GM19463 (cell line): ENCODE results near the gene TH.

ENCODE experiments used
- ATAC-seq: cut with Tn5 transposase; IDR thresholded peaks from one replicate; pipeline ENCODE4 v1.9.1; 2021; ENCODE audit warnings: mild to moderate bottlenecking, moderate library complexity; ENCODE audit not compliant: unreplicated experiment

TH gene

DNA sequence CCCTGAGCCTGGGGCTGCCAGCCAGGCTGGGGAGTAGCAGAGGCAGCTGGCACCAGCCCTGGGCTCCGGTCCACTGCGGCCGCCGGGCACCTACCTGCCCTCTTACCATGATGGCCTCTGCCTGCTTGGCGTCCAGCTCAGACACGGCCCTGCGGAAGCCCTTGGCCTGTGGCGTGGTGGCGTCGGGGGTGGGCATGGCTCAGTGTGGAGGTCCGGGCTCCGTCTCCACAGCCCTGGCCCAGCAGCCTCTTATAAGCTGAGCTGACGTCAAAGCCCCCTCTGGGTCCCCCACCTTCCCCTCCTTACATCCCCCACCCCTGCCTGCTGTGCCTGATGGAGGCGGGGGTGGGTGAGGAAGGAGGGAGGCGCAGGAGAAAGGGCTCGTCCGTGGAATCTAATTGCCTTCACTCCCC lies at the start of gene TH:
Gene TH, minus strand, starts transcription at position 225 of the 413 bp plus-strand sequence. Its CDS starts 29 bp downstream, at position 196.
- no peak for ATAC-seq

DNA sequence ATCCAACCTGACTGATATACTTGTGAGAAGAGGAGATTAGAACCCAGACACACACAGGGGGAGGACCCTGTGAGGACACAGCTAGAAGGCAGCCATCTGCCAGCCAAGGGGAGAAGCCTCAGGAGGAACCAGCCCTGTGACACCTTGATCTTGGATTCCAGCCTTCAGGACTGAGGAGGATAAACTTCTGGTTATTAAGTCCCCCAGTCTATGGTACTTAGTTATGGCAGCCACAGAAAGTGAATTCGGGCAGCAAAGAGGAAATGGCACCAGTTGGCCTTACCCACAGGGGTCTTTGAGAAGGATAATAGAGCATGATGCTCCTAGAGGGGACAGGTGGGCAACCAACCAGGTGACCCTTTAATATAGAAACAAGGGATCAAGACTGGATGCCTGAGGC lies 49.4 kb upstream of the TH start:
- no peak for ATAC-seq

GRCh38 chr11:2220173-2220771 lies 48.7 kb upstream of the TH start:
- no peak for ATAC-seq

DNA sequence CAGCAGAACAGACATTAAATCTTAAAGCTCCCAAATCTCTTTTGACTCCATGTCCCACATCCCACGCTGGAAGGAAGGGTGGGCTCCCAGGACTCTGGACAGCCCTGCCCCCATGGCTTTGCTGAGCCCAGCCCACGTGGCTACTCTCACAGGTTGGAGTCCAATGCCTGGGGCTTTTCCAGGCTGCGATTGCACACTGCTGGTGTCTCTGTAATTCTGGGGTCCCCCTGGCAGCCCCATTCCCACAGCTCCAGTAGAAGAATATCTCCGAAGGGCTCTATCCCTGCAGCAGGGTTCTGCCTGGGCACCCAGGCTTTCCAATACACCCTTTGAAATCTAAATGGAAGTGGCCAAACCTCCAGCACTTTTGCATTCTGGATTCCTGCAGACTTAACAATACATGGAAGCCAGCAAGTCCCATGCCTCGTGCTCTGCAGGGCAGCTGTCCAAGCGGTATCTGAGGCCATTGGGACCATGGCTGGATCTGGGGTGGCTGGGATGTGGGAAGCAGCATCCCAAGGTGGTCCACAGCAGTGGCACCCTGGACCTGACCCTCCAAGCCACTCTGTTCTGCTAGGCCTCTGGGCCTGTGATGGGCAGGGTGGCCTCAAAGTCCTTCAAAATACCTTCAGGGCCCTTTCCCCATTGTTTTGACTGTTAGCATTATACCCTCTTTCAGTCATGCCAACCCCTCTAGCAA lies 47.9 kb upstream of the TH start:
- ATAC-seq: no peak

GRCh38 chr11:2218031-2218633 lies 46.5 kb upstream of the TH start:
- ATAC-seq: no peak

DNA sequence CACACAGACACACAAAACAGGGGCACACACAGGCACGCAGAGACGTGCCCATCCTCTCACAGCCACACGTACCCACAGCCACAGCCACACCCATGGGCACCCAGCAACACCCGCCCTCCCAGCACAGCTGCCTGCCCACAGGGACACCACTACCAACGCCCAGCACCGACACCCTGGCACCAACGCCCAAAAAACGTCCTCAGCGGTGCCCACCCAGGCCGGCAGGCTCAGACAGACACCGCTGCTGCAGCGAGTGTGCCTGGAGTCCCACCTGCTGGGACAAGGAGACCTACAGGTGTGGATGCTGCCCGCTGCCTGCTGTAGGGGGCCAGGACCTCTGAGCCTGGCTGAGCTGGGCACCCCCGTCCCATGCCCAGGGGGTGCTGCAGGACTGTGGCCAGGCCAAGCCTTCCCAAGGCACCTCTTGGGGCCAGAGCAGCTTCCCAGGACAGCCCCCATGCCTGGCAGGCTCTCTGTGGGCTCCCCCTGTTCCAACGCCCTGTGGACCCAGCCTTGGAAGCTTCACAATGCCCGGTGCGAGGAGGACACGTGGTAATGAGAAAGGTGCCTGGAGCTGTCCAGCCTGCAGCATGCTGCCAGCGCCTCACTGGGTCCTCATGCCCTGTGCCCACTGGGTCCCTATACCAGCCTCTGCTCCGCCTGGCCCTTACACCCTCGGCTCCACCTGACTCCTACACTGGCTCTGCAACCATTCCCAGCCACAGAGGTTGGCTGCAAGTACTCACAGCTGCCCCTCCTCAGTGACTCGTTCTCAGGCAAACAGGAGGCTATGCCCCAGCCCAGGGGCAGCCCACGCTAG lies 45.8 kb upstream of the TH start:
- no peak for ATAC-seq

DNA sequence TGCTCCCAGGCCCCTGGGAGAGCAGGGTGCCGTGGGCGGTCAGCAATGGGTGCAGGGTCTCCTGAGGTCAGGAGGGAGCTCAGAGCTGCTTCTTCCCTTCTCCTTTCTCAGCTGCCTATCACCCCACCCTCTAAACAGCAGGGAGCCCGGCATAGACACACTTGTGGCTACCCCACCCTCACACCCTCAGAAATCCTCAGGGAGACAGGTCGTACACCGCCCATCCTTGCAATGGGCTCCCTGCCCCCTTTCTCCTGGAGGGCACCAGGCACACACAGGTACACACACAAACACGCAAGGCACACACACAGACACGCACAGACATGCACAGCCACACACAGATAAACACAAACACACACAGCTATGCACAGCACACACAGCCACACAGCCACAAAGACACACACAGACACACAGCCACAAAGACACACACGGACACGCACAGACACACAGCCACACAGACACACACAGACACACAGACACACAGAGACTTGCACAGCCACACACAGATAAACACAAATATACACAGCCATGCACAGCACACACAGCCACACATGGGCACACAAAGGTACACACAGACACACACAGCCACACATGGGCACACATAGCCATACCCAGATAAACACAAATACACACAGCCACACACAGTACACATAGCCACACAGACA lies 44.9 kb upstream of the TH start:
- no peak for ATAC-seq

DNA sequence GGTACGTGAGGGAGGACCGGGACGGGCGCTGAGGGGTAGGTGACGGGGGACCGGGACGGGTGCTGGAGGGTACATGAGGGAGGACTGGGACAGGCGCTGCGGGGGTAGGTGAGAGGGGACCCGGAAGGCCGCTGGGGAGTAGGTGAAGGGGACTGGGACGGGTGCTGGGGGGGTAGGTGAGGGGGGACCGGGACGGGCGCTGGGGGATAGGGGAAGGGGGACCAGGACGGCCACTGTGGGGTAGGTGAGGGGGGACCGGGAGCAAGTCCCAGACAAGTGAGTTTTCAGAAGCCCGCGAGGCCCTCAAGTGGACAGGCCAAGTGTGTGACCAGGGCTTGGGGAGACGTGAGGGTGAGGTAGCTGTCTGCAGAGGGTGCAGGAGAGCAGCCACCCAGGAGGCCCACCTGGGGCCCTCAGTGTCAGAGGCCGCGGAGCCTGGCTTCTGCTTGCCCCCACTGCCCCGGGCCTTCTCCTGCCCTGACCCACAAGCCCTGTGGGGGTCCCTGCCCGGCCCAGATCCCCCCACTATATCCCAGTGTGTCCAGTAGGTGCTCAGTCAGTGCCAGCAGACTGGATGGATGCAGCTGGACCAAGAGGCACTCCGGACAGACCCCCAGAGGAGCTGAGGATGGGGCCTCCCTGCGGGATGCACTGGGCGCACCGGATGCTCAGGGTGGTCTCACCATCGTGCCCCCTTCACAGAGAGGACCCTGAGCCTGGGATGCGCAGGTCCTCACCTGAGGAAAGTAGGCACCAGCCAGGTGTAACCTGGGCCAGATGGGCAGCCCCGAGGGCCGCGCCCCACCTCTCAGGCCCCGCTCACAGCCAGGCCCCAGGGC lies 44.2 kb upstream of the TH start:
- no peak for ATAC-seq

- no peak for ATAC-seq
Measured at GRCh38 chr11:2215230-2215560, 43.6 kb upstream of the TH start.

GRCh38 chr11:2214527-2215229 lies 43.1 kb upstream of the TH start:
- ATAC-seq: no peak

DNA sequence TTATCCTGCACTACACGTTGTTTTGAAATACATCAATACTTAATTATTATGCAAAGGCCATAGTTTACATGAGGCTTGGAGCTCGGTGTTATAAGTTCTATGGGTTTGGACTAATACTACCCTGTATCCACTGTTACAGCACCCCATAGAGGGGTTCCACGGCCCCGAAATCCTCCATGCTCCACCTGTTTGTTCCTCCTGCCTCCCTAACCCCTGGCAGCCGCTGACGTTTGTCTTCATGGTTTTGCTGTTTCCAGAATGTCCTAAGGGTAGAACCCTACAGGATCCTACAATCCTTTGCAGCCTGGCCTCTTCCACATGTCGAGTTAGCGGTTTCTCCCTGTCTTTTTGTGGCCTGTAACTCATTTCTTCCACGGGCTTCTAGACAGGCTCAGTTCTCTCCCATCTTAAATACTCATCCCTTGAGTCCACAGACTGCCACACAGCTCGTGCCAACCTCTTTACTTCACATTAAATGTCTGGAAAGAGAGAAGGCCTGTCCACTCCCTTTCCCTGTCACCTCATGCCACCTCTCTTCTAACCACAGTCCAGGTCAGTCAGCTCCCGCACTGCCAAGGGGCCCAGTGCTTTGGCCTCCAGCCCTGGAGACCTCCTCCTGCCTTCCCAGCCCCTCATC lies 42.4 kb upstream of the TH start:
- ATAC-seq: no peak

DNA sequence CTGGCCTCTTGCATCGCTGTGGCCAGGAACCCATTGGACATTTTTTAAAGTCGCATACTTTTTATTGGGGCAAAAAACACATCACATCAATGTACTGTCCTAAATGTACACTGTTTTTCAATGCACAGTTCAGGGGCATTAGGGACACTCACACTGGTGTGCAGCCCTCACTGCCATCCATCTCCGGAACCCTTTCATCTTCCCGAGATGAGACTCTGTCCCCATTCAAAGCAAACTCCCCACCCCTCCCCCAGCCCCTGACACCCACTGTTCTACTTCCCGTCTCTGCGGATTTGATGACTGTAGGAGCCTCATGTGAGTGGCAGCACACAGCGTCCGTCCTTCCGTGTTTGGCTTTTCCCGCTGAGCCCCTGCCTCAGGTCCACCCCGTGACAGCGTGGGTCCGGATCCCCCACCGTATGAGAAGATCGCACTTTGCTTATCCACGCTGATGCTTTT lies 41.8 kb upstream of the TH start:
- ATAC-seq: no peak

- no peak for ATAC-seq
Measured at GRCh38 chr11:2212411-2213251, 41.0 kb upstream of the TH start.

GRCh38 chr11:2211113-2211971 lies 39.7 kb upstream of the TH start:
- ATAC-seq: no peak

GRCh38 chr11:2210366-2211112 lies 38.9 kb upstream of the TH start:
- ATAC-seq: no peak

- no peak for ATAC-seq
Measured at GRCh38 chr11:2209900-2210321, 38.3 kb upstream of the TH start.
